ENCODE results near the gene IFNK. TPM values are rescaled to one million over a fixed set of nuclear protein-coding genes. Genes with fewer than 3 reads are reported as not detected.

The IFNK gene
- total RNA-seq, 1 experiment from 2014 or later = not detected

DNA sequence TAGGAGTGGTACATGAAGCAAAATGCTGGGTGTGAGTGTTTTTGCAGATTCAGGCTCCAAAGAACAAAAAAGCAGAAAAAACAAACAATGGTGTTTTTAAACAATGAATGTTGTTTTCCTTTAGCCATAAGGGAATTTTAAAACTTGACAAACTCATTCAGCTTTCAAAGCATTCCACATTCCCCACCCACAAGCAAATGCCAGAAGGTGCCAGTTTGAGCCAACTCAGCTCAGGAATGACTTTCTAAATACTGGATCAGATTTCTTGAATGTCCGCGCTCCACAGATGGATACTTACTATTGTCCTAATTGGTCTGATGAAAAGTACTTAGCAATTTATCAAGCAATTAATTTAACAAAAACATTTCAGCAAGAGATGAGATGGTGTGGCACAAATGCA is 18.4 kb downstream of the IFNK start:
- CTCF ChIA-PET = interaction anchor here (1.1 kb wide), 1 partner anchor 15 kb away, joined by 3 read pairs; no protein-coding TSS in a partner anchor
- POLR2A ChIA-PET = no interaction called here
- ATAC-seq (no peak), DNase-seq (ENCODE audit: low read depth, low spot score) (no peak)
- H2AFZ ChIP-seq (ENCODE audit: low read depth, low read length, poor library complexity, severe bottlenecking) = no peak overlapping the region
- H3K4me2 ChIP-seq (ENCODE audit: low read length) = no peak overlapping the region
- no peaks in the 10 kb centered on the region for H3K9me2 ChIP-seq (ENCODE audit: insufficient read depth)
- no peak overlapping the region for H3K27ac ChIP-seq (ENCODE audit: low read depth, low read length)
- H3K79me2 ChIP-seq (ENCODE audit: insufficient read depth, low read length) = no peaks in the 10 kb centered on the region
- no peak overlapping the region for H3K9ac ChIP-seq (ENCODE audit: low read length)
- intact Hi-C loops (cut with micrococcal nuclease) = no loop called here
- H3K27me3 ChIP-seq (ENCODE audit: insufficient read depth, low read length) = no peaks in the 10 kb centered on the region
- no TSS peak for BruUV-seq (replicated peaks)
- no peak overlapping the region for H3K4me3 ChIP-seq (replicated peaks in 1 of 2; ENCODE audit: low read depth in 1 of 2, low read length in 2 of 2)
- no peaks in the 10 kb centered on the region for H3K4me1 ChIP-seq (ENCODE audit: control insufficient read depth in 1 of 2, insufficient read depth in 2 of 2, low read length in 2 of 2)
- RAD21 ChIA-PET (ENCODE audit: low non-redundant PET in 1 of 2, low total read pairs in 2 of 2, uncharacterized antibody in 2 of 2, unreplicated experiment in 2 of 2) = no interaction called here
- no peaks in the 10 kb centered on the region for H4K20me1 ChIP-seq (ENCODE audit: insufficient read depth)
- no peak for TF ChIP-seq CEBPB (IDR thresholded peaks at IDR 0.05; ENCODE audit: low read depth)
- TF ChIP-seq YY1 (IDR thresholded peaks at IDR 0.05; ENCODE audit: extremely low read depth, insufficient replicate concordance, low read depth, low read length) = no peak
- no peak for TF ChIP-seq EZH2 (IDR thresholded peaks at IDR 0.05)
- TF ChIP-seq, protein P1, sequence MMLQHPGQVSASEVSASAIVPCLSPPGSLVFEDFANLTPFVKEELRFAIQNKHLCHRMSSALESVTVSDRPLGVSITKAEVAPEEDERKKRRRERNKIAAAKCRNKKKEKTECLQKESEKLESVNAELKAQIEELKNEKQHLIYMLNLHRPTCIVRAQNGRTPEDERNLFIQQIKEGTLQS (IDR thresholded peaks at IDR 0.05) = no peak
- TF ChIP-seq RAD21 (IDR thresholded peaks at IDR 0.05; ENCODE audit: low read depth) = no peak
- TF ChIP-seq SRF (IDR thresholded peaks at IDR 0.05; ENCODE audit: low read depth) = no peak
- TF ChIP-seq ELF1 (IDR thresholded peaks at IDR 0.05; ENCODE audit: borderline replicate concordance, low read depth) = no peak
- no peak for TF ChIP-seq TCF7L2 (IDR thresholded peaks at IDR 0.05; ENCODE audit: borderline replicate concordance, extremely low read depth, insufficient read depth, insufficient read length)
- TF ChIP-seq, protein P2, sequence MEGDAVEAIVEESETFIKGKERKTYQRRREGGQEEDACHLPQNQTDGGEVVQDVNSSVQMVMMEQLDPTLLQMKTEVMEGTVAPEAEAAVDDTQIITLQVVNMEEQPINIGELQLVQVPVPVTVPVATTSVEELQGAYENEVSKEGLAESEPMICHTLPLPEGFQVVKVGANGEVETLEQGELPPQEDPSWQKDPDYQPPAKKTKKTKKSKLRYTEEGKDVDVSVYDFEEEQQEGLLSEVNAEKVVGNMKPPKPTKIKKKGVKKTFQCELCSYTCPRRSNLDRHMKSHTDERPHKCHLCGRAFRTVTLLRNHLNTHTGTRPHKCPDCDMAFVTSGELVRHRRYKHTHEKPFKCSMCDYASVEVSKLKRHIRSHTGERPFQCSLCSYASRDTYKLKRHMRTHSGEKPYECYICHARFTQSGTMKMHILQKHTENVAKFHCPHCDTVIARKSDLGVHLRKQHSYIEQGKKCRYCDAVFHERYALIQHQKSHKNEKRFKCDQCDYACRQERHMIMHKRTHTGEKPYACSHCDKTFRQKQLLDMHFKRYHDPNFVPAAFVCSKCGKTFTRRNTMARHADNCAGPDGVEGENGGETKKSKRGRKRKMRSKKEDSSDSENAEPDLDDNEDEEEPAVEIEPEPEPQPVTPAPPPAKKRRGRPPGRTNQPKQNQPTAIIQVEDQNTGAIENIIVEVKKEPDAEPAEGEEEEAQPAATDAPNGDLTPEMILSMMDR (IDR thresholded peaks at IDR 0.05 in 2 of 3, conservative IDR thresholded peaks at IDR 0.05 in 1 of 3; ENCODE audit: borderline replicate concordance in 1 of 3, insufficient read depth in 1 of 3, low read depth in 2 of 3, low read length in 2 of 3) = no peak
- no peak for TF ChIP-seq POLR2A (IDR thresholded peaks at IDR 0.05; ENCODE audit: borderline replicate concordance, extremely low read depth, insufficient read depth, insufficient read length)
- TF ChIP-seq MAX (IDR thresholded peaks at IDR 0.05) = no peak
- no peaks in the 10 kb centered on the region; a peak in 1 of 4 replicates for H3K36me3 ChIP-seq (ENCODE audit: control insufficient read depth in 1 of 2, insufficient read depth in 2 of 2, low read length in 2 of 2)
- H3K9me3 ChIP-seq (ENCODE audit: control insufficient read depth in 1 of 2, insufficient read depth in 1 of 2, low read depth in 1 of 2, low read length in 2 of 2) = no peaks in the 10 kb centered on the region
